AG04449 (cell line): ENCODE results near the gene LAMB3.

Experiments used
- CTCF ChIA-PET: fragments of 350-600 bp; formaldehyde crosslinking; extraction: SDS; loops from one replicate; lab custom pipeline; 2021; ENCODE audit warnings: antibody characterized with exemption; lab: Yijun Ruan, JAX
- POLR2A ChIA-PET: fragments of 400-600, 350-600 bp; formaldehyde crosslinking; extraction: SDS; loops from one replicate; lab custom pipeline; 2020; ENCODE audit warnings: antibody characterized with exemption, inconsistent platforms; lab: Yijun Ruan, JAX
- DNase-seq: peaks from one replicate; pipeline ENCODE4 v3.0.0-alpha.2; 2010; ENCODE audit warnings: low read depth, low spot score
- H3K4me3 ChIP-seq: 2 replicates; pipeline ENCODE4 v1.5.1; 2011; ENCODE audit warnings: low read depth, mild to moderate bottlenecking, control low read depth, low read length
- CTCF ChIP-seq: IDR thresholded peaks from one replicate; pipeline ENCODE4 v1.5.1; 2011; ENCODE audit warnings: mild to moderate bottlenecking, moderate library complexity, low read length, control low read depth, inconsistent platforms; ENCODE audit not compliant: insufficient read depth; ENCODE audit errors: missing control alignments

The LAMB3 gene

DNA sequence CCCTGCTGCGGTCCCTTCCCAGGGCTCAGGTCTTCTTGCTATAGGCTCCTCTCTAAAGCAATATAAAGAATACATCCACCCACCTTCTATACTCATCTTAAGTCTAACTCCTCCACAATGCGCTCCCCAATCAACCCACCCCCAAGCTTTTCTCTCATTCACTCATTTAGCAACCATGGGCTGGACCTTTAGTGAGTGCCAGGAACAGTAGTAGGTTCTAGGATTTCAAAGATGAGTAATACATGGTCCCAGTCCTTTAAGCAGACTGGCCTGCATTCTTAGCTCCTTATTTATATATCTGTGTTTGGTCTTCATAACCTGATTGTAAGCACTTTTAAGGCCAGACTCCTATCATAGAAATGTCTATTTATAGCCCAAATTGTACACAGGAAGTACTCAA is 62.8 kb downstream of the LAMB3 start:
- ChIA-PET POLR2A (no interaction called here), CTCF (interaction anchor here (0.7 to 18.3 kb wide), 12 partner anchors 12 to 234 kb away, joined by 3 to 318 read pairs (median 6); no protein-coding TSS in a partner anchor)
- DNase-seq: no peak
- H3K4me3 ChIP-seq: no peak overlapping the region
- no peak for TF ChIP-seq CTCF

DNA sequence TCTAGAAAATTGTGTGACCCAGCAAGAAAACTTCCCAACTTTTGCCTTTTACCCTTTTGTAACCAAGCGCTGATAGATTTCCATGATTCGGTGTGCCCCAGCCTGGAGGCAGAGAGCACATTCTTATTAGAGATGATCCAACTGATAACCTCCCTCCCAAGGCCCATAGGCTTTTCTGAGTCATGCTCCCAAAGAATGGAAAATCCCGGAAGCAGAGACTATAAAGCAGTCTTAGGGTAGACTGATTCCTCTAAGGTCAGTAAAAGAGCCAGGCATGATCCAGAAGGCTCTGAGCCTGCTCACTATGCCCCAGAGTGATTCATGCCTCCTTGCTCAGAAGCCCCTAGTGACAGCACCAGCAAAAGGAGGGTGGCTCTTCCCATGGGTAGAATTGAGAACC is 64.4 kb downstream of the LAMB3 start:
- CTCF ChIA-PET: interaction anchor here (1.3 to 18.3 kb wide), 5 partner anchors 13 to 106 kb away, joined by 4 to 318 read pairs (median 18); no protein-coding TSS in a partner anchor

GRCh38 chr1:209586221-209586740 is 65.9 kb downstream of the LAMB3 start:
- POLR2A ChIA-PET: no interaction called here
- peak overlapping the region; percentile 33 for H3K4me3 ChIP-seq
- DNase-seq: no peak
- CTCF ChIA-PET: interaction anchor here (0.6 to 18.3 kb wide), 13 partner anchors 9 to 403 kb away, joined by 3 to 318 read pairs (median 5); no protein-coding TSS in a partner anchor
- TF ChIP-seq CTCF: no peak

More for the DNA sequence above, 64.4 kb downstream of the LAMB3 start:
- POLR2A ChIA-PET: no interaction called here
- H3K4me3 ChIP-seq: no peak overlapping the region
- no peak for DNase-seq
- TF ChIP-seq CTCF: no peak

GRCh38 chr1:209585672-209586071 is 66.6 kb downstream of the LAMB3 start:
- POLR2A ChIA-PET: no interaction called here
- DNase-seq: no peak
- CTCF ChIA-PET: interaction anchor here (0.6 to 18.3 kb wide), 14 partner anchors 10 to 404 kb away, joined by 3 to 318 read pairs (median 6); no protein-coding TSS in a partner anchor
- TF ChIP-seq CTCF: no peak
- peak overlapping the region; percentile 33 for H3K4me3 ChIP-seq

DNA sequence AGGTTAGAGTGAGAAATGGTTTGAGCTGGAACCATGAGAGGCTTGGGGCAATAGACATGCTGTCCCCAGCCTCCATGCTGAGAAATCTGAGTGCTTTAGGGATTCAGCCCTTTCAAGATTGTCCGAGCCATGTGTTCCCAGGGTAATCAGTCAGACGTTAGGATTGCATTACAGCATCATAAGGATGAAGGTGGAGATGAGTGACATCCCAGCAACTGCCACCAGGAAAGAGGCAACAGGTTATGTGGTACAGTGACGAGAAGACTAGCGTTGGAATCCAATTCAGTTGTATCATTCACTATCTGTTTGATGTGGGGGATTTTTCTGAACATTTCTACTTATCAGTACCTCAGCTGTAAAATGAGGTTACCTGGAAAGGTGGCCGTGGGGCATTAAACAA is 67.0 kb downstream of the LAMB3 start:
- no peak for TF ChIP-seq CTCF
- ChIA-PET CTCF (interaction anchor here (0.7 to 18.3 kb wide), 14 partner anchors 10 to 509 kb away, joined by 3 to 318 read pairs (median 6); no protein-coding TSS in a partner anchor), POLR2A (no interaction called here)
- H3K4me3 ChIP-seq: peak overlapping the region; percentile 33
- no peak for DNase-seq

GRCh38 chr1:209584231-209584672 is 68.0 kb downstream of the LAMB3 start:
- ChIA-PET CTCF (interaction anchor here (0.7 to 18.3 kb wide), 17 partner anchors 8 to 510 kb away, joined by 3 to 318 read pairs (median 6); no protein-coding TSS in a partner anchor), POLR2A (no interaction called here)
- no peak for TF ChIP-seq CTCF
- DNase-seq: no peak
- H3K4me3 ChIP-seq: peak overlapping the region; percentile 59
